HG02588 (cell line): ENCODE measurements around the gene HBZ.
"Not testable (repeated sequence)": the region's sequence is repeated elsewhere in the genome, so short reads cannot be mapped to it uniquely, and the experiment has no call there.

Experiments
- ATAC-seq: cut with Tn5 transposase; IDR thresholded peaks from one replicate; pipeline ENCODE4 v1.9.1; 2021; ENCODE audit warnings: mild to moderate bottlenecking, moderate library complexity; ENCODE audit not compliant: unreplicated experiment

The HBZ gene

GRCh38 chr16:132120-132519 is 20.3 kb upstream of the HBZ start:
- no peak for ATAC-seq

- ATAC-seq: no peak
Observed at GRCh38 chr16:133716-134115, 18.7 kb upstream of the HBZ start.

- no peak for ATAC-seq
Observed at GRCh38 chr16:138049-138417, 14.4 kb upstream of the HBZ start.

GRCh38 chr16:140175-140857 is 12.1 kb upstream of the HBZ start:
- ATAC-seq: no peak

- ATAC-seq: no peak
Observed at GRCh38 chr16:142405-142967, 10.0 kb upstream of the HBZ start.

- ATAC-seq: no peak
Observed at GRCh38 chr16:143047-143446, 9.4 kb upstream of the HBZ start.

GRCh38 chr16:143456-143855 is 9.0 kb upstream of the HBZ start:
- no peak for ATAC-seq

- no peak for ATAC-seq
Observed at GRCh38 chr16:144797-145252, 7.6 kb upstream of the HBZ start.

GRCh38 chr16:146646-147045 is 5.8 kb upstream of the HBZ start:
- ATAC-seq: no peak

- no peak for ATAC-seq
Observed at GRCh38 chr16:149024-149660, 3.3 kb upstream of the HBZ start.

- ATAC-seq: not testable (repeated sequence)
Observed at GRCh38 chr16:153129-153521, 681 bp downstream of the HBZ start.

GRCh38 chr16:153550-154216 is 1.2 kb downstream of the HBZ start:
- not testable (repeated sequence) for ATAC-seq

GRCh38 chr16:154217-155030 is 2.0 kb downstream of the HBZ start:
- ATAC-seq: no peak

- no peak for ATAC-seq
Observed at GRCh38 chr16:155031-155398, 2.6 kb downstream of the HBZ start.

GRCh38 chr16:159136-159849 is 6.8 kb downstream of the HBZ start:
- ATAC-seq: no peak

- not testable (repeated sequence) for ATAC-seq
Observed at GRCh38 chr16:160242-160641, 7.8 kb downstream of the HBZ start.

GRCh38 chr16:160691-161190 is 8.3 kb downstream of the HBZ start:
- ATAC-seq: no peak

GRCh38 chr16:162271-162991 is 10.0 kb downstream of the HBZ start:
- no peak for ATAC-seq

- not testable (repeated sequence) for ATAC-seq
Observed at GRCh38 chr16:163139-163538, 10.7 kb downstream of the HBZ start.

GRCh38 chr16:163696-164095 is 11.3 kb downstream of the HBZ start:
- not testable (repeated sequence) for ATAC-seq
